ENCODE data around the gene SH3RF3.
A peak's percentile ranks its signal among the peaks of the same experiment; 100 is the strongest.
"Not testable (repeated sequence)": the region's sequence is repeated elsewhere in the genome, so short reads cannot be mapped to it uniquely, and the experiment has no call there.

The SH3RF3 gene

DNA sequence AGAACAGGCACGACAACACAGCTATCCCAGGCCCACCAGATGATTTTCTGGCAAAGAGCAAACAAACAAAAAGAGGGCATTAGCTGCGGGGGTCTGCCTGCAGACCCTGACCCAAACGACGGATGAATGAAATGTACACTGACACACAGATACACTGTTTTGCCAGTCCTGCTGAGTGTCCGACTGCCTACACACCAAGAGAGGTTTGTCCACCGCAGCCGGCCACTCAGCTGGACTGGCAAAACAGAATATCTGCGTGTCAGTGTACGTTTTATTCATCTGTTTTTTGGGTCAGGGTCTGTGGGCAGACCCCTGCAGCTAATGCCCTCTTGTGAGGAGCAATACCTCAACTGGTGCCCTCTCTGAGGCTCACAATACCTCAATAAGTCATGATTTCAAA, 10.7 kb upstream of the SH3RF3 start:
- no peak for DNase-seq (ENCODE audit: low read depth)

DNA sequence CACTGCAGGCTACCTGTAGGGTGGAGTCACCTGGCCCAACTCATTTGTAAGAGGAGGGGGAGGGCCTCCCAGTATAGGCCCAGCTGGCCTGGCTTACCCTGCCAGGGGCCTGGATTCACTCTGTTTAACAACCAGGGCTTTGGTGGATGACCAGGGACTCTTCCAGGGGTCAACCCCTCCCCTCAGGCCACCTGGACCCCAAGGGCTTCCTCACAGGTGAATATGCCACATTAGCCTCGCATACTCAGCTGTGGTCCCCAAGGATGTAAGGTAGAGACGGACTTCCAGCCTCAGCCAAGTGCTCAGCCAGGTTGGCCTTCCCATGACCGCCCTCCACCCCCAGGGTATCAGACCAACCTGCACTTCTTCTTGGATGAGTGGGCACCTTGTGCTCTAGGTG, 8.8 kb upstream of the SH3RF3 start:
- DNase-seq (ENCODE audit: low read depth) = no peak

DNA sequence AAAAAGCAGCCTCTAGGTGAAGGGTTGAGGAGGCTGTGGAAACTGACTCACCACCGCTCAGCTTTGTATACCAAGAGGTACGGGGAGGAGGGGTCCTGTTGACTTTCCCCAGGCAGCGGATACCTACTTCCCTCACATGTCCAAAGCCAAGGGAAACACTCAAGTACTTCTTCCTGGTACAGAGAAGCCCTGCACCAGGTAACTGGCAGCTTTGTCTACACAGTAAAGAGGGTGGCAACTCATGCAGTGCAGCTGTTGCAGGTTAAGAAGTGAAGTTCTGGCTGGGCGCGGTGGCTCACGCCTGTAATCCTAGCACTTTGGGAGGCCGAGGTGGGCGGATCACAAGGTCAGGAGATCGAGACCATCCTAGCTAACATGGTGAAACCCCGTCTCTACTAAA, 8.3 kb upstream of the SH3RF3 start:
- DNase-seq (ENCODE audit: low read depth) = not testable (repeated sequence)

DNA sequence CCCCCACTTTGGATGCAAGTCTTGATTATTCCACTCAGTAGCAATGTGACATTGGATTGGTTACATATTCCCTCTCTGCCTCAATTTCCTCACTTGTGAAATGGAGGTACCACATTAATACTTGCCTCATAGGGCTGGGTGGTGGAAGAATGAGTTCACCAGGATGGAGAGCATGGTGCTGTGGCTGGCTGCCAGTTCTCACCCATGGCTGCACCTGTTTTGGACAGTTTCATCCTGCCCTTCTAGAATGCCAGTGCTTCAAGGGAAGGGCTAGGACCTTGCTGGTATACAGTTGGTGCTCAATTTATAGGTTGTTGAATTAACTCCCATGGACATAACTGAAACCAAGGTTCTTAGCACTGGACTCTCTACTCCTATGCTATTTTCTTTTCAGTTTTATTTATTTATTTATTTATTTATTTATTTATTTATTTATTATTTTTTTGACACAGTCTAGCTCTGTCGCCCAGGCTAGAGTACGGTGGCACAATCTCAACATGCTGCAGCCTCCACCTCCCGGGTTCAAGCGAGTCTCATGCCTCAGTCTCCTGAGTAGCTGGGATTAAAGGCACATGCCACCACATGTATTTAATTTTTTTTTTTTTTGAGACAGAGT, 5.3 kb upstream of the SH3RF3 start:
- no peak for DNase-seq (ENCODE audit: low read depth)

DNA sequence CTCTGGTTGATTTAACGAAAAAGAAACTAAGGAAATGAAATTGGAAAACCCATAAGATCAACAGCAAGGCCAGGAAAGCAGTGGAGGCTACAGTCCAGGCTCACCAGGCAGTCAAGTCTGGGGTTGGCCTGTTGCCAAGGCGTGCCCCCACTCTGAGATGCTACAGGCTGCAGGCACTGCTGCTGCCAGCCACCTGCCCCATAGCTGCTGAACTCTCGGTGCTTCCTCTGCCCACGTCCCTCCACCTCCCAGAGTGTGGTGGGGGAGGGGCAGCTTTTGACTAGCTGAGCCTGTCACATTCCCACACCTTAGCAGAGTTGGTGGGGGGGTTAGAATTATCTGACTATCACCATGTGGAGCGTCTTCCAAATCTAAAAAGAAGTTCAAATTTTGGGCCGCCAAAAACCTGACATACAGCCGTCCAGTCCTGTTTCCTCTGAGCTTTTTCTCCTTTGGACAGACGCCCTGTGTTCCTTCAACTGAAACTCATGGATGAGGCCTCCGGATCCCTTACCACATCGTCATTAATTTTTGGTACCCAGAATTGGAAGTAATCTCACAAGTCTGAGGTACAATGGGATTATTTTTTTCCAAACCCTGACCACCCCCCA, 3.9 kb upstream of the SH3RF3 start:
- no peak for DNase-seq (ENCODE audit: low read depth)

DNA sequence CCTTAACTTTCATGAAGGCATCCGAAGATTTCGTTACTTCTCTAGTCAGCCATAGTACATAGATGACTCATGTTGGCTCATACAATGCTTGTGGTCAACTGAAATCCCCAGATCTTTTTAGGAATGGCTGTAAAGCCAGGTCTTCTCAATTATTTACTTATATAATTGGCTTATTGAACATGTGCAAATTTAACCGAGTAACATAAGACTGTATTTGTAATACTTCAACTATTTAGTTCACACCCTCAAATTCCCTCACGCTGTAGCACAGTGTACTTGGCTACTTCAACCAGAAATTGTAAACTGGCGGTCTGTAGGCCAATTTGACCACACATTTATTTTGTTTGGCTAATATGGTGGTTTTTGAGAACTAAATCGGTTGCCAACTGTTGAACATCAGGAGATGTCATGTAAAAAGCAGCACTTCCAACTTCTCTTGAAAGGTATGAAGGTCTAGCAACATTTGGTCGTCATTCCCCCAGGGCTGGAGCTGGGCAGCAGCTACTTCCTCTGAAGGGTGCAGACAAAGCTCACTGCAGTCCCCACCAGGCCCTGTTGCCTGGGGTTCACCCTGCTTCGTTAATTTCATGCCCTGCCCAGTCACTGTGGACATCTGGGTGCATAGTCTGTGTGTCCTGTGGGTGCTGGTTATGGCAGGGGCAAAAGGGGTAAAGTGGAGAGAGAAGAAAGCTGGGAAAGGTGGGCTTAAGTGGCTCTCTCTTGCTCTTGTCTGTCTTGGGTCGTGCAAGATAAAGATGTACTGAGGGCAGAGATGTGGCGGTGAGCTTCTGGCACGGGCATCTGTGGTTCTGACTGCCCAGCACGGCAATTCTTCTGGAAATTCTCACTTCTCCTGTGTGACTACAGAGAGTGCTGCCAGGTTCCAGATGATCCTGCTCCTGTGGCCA, 3.2 kb upstream of the SH3RF3 start:
- DNase-seq (ENCODE audit: low read depth) = no peak

DNA sequence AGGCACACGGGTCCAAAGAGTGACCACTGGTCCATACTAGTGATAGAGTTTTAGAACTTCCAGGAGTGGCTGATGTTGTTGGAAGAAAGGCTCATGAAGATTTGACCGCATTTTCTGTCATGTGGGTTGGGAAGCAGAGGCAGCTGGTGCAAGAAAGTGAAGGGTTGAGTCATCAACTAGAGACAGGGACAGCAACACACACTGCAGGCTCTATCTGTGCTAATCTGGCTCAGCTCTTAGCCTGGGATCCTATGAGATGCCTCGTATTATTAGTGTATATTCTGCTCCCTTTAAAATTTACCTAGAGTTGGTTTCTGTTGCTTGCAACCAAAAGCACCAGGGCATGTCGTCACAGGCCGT, 2.5 kb upstream of the SH3RF3 start:
- DNase-seq (ENCODE audit: low read depth) = no peak

DNA sequence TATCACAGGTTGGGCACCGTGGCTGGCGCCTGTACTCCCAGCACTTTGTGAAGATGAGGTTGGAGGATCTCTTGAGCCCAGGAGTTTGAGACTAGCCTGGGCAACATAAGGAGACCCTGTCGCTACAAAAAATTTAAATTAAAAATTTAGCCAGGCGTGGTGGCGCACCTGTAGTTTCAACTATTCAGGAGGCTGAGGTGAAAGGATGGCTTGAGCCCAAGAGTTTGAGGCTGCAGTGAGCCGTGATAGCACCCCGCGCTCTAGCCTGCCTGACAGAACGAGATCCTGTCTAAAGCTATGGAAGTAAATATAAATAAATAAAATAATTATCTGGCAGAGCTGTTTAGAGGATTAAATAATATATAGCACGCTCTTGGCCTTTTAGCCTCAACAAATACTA, 1.4 kb upstream of the SH3RF3 start:
- DNase-seq (ENCODE audit: low read depth) = no peak

DNA sequence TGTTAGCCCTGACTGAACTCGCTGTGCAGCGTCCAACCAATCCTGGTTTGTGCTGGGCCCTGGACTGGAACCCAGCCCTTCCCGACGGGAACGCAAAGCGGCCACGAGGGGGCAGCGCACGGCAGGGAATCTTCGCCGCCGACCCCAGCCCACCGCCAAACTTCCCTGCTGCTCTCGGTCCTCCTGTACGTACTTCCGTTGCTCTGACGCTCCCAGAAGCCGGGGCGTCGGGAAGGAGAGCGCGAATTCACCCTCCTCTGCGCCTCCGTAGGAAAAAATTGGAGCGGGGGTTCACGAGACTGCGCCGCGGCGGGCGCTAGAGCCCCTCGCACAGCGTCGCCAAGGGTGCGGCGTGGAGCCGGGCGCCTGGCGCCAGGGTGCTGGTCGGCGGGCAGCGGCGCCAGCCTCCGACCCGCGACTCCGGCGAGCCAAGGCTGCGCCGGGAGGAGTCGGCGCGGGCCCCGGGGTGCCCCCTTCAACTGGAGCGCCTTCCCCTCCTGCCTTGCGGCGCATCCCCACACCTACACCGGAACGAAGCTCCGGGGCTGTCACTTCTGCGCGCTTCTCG, 873 bp upstream of the SH3RF3 start:
- peak; percentile 31 for DNase-seq (ENCODE audit: low read depth)

DNA sequence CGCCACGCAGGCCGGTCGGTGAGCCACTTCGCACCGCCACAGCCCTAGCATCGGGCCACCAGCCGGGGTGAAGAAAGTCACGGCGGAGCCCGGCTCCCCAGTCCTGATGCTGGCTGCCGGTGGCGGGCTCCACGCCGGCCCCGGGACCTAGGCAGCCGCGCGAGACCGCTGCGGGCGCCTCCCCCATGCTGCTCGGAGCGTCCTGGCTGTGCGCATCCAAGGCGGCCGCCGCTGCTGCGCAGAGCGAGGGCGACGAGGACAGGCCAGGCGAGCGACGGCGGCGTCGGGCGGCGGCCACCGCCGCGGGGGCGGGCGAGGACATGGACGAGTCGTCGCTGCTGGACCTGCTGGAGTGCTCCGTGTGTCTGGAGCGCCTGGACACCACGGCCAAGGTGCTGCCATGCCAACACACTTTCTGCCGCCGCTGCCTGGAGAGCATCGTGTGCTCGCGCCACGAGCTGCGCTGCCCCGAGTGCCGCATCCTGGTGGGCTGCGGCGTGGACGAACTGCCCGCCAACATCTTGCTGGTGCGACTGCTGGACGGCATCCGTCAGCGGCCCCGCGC, 433 bp downstream of the SH3RF3 start:
- DNase-seq (ENCODE audit: low read depth) = no peak

DNA sequence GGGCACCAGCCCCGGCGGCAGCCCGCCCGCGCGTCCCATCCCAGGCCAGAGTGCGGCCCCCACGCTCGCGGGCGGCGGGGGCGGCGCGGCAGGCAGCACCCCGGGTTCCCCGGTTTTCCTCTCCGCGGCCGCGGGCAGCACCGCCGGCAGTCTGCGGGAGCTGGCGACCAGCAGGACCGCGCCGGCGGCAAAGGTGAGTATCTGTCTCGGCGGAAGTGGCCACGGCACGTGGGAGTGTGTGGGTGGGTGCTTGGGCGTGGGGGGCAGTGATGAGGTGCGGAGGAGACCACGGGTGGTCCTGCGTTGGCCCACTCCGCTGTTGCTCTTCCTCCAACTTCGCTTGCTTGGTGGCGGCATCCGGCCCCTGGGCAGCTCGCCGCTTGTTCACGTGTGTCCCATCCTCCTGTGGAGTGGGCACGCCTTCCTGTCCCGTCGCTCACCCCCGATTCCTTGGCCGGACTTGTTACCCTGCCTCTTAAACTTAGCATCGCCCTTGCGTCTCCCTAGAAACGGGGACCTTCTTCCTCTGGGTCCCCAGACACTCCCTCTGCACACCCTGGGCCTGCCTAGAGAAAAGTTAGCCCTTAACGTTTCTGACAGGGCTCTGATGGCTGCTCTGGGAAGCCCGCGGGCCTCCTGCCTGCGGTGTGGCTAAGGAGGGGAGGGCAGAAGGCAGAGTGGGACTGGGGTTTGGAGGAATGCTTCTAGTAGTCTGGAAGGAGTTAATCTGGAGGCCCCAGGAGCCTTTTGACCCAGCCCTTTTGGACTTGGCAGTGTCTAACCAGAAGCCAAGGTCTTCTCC, 1.1 kb downstream of the SH3RF3 start:
- no peak for DNase-seq (ENCODE audit: low read depth)

DNA sequence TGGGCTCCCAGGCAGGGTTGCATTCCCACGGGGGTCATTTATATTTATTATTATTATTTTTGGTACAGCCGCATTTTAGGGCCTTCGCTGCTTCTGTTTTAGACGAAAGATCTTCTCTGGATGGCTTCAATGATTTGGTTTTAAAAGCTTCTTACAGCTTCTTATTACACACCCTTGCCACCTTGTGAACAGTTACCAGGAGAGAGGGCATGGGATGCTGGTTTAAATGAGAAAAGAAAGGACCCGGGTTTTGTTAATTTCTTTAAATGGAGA, 1.7 kb downstream of the SH3RF3 start:
- no peak for DNase-seq (ENCODE audit: low read depth)

DNA sequence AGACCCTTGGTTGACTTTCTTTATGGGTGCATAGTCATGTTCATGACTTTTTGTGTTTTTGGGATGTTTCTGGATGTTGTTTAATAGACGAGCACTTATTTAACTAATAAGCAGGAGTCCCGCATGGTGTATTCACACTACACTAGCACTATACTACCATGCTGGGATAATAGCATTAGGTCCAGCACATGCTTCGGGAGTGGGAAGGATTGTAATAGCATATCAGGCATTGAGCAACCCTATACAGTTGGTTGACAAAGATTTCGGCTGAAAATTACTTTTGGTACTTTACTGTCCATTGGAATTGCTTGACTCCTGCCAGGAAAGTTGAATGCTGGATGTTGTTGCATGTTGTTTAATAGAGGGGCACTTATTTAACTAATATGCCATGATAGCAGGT, 2.8 kb downstream of the SH3RF3 start:
- no peak for DNase-seq (ENCODE audit: low read depth)

DNA sequence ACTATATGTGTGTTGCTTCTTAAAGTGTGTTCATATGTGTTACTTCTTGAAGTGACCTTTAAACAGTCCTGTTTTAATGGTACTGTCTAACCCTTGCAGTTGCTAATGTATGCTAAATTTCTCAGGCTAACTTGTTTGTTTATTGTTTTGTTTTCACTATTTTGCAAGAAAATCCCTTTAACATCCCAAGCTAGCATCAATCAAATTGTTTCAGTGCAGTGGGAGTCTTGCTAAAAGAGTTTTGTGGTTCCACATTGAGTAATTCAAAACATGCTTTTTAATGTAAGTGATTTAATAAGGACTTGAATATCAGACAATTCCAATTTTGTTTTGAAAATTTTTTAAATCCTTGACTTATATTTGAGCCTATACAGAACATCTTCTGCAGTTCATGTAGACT, 3.6 kb downstream of the SH3RF3 start:
- DNase-seq (ENCODE audit: low read depth) = no peak

DNA sequence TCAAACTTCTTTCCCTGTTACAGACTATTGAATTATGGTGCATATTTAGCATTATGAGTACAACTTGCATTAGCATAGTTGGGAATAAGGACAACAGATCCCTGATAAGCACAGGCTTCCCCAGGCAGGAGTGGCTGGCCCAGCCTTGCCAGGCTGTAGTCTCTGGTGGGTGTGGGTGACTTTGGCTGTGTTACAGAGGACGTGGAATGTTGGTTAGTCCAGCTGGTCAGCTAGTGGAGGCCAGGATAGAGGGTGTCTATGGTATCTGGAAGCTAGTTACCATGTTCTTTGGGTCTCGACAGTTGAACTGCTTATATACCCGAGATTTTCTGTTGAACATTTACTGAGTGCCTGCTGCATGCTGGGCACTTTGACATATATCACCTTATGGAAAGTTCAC, 4.7 kb downstream of the SH3RF3 start:
- no peak for DNase-seq (ENCODE audit: low read depth)

DNA sequence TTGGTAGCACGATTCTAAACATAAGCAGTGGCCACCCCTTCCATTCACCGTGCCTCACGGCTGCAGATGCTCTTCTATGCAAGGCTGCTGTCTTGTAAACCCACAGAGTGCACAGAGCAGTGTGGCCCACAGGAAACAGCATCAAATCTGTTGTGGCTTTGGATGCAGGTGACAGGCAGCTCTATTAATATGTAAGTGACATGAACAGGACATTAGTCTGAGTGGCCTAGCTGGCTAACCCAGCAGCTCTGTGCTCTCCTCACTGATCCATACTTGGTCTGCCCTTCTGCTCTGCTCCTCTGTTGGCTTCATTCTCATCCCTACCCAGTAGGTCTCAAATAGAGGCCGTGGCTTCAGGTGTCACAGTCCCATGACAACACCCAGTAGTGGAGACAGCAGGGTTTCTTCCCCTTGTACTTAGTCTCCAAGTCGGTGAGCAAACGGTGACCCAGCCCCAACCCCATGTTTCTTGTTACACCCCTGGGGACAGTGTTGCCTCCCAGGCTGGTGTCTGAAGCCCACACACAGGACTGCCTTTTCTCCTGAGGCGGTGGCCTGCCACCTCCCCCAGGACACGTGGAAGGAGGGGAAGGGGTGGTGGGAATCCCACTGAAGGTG, 5.8 kb downstream of the SH3RF3 start:
- no peak for DNase-seq (ENCODE audit: low read depth)

DNA sequence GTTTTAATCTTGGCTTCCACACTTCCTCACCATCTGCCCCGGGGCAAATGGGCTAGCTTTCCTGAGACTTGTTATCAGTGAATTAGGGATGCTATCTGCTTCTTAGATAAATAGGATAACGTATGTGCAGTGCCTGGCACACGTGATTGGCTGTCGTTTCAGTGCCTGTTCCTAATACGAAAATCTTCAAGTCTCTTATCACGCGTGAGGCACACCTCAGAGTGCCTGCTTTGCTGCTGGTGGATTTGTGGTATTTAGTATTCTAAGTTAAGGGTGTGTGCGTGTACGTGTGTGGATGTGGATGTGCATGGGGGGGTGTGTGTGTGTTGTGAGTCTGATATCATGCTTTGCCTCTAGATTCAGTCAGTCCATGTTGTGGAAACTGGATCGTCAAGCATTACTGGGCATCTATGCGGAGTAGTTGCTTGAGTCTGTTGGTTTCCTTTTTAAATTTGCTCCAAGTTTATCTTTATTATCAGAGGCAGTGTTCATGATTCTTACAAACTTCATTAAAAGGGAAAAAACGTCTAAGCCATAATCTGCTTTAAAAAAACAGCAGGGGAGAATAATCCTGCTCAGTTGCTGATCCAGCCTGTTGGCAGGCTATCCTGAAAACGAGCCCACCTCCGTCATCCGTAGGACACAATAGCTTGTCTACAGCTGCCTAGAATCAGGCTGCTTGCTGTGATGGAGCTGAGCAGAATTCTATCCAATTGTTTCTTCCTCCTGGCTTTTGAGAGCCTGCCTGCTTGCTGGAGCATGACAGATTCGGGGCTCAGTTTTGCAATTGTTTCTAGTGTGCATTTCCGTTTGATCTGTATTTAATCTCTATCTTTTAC, 6.6 kb downstream of the SH3RF3 start:
- no peak for DNase-seq (ENCODE audit: low read depth)

DNA sequence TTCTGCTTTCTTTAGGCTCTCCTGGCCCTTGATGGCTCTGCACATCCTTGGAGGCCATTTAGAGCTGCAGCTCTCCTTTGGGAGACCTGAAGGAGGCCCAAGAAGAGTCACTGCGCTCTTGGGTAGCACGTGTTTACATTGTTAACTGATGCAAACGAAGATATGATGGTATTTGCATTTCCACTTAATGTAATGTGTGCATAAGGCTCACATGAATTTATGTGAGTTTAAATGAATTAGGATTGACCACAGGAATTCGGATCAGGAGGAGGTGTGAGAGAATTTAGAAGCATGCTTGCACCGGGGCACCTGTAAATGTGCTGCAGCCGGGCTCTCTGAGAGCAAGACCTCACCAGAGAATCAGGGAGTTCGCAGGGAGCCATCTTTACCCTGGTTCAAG, 7.5 kb downstream of the SH3RF3 start:
- DNase-seq (ENCODE audit: low read depth) = no peak

DNA sequence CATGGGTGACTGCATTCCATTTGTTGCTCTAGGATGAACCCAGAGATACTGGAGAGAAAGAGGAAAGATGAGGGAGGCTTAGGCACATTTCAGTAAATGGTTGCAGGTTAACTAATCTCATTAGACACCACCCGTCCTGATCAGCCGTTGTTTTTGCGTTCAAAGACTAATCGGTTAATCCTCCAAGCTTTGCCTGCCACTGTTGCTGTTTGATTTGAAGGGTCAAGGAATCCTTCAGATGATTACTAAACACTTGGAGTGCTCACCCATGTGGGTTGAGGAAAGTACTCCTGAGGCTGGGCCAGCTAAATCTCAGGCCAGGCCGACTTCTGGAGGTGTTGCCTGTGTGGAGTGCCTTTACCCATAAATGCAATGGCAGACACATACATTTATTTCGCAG, 8.6 kb downstream of the SH3RF3 start:
- DNase-seq (ENCODE audit: low read depth) = no peak

DNA sequence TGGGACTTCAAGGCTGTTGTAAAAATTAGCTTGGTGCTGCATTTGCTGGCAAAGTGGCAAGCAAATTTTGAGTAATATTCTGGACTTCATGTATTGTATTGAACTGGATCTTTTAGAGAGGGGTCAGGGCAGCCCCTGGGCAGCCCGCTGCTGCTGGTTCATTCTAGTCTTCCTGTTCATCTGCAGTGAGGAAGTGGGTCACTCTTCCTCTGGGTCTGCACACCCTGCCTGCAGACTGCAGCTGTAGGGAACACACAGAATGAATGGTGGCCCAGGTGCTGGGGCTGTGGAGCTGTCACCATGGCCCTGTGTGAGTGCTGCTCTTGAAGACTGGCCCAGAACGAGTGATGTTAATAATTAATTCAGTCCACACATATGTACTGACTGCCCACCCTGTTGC, 9.4 kb downstream of the SH3RF3 start:
- no peak for DNase-seq (ENCODE audit: low read depth)

DNA sequence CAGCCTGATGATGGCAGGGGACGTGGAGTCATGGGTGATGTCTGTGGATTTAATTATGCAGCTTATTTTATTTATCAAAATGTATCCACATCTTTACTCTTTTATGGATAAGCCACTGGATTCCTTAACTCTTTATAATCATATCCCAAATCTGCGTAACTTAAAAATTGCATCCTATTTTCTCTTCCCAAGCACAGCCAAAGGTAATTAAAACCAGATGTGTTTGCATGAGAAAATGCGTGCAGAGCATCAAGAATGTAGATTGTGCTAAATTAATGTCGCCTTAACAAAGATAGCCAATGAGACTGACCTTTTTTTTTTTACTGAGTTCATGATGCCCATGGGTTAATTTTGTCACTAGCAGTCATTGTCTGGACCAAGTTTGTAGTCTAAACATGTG, 10.0 kb downstream of the SH3RF3 start:
- no peak for DNase-seq (ENCODE audit: low read depth)

All from activated T-helper 9 cell treated with anti-CD3 and anti-CD28 coated beads, Interleukin-2, amount 50 U/mL, for 16 hours (primary cell).